Esophagus squamous epithelium (tissue), 4 donors: ENCODE data around the gene TMEM151A.
"Not testable (repeated sequence)": the region's sequence is repeated elsewhere in the genome, so short reads cannot be mapped to it uniquely, and the experiment has no call there.

Experiments used
- POLR2A ChIP-seq, 4 donors: fragments of 450-650 bp; IDR thresholded peaks; one replicate each; pipeline ENCODE4 v1.6.1; 2017; ENCODE audit warnings: antibody characterized with exemption in 4 of 4, mild to moderate bottlenecking in 4 of 4, moderate library complexity in 3 of 4
- TF ChIP-seq, protein P1 (sequence below), 6 experiments: fragments of 450-650 bp in 4 of 6; fragments of 200-600 bp in 2 of 6; sonication (generic) in 2 of 6; IDR thresholded peaks; one replicate each; pipeline ENCODE4 v1.5.1; 2016 to 2019; ENCODE audit warnings: antibody characterized with exemption in 6 of 6, mild to moderate bottlenecking in 4 of 6, moderate library complexity in 4 of 6

GRCh38 chr11:66310803-66311440 is 19.2 kb downstream of the TMEM151A start:
- TF ChIP-seq, protein P1, sequence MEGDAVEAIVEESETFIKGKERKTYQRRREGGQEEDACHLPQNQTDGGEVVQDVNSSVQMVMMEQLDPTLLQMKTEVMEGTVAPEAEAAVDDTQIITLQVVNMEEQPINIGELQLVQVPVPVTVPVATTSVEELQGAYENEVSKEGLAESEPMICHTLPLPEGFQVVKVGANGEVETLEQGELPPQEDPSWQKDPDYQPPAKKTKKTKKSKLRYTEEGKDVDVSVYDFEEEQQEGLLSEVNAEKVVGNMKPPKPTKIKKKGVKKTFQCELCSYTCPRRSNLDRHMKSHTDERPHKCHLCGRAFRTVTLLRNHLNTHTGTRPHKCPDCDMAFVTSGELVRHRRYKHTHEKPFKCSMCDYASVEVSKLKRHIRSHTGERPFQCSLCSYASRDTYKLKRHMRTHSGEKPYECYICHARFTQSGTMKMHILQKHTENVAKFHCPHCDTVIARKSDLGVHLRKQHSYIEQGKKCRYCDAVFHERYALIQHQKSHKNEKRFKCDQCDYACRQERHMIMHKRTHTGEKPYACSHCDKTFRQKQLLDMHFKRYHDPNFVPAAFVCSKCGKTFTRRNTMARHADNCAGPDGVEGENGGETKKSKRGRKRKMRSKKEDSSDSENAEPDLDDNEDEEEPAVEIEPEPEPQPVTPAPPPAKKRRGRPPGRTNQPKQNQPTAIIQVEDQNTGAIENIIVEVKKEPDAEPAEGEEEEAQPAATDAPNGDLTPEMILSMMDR (IDR thresholded peaks at IDR 0.05), result not testable (repeated sequence)
- TF ChIP-seq POLR2A (IDR thresholded peaks at IDR 0.05), result not testable (repeated sequence)
